ENCODE data around the gene HRCT1. TPM values are rescaled to one million over a fixed set of nuclear protein-coding genes. Genes with fewer than 3 reads are reported as not detected.

Gene HRCT1
- total RNA-seq, 1 donor from 2014 or later: not detected

GRCh38 chr9:35867538-35867937, 38.5 kb upstream of the HRCT1 start:
- no peak for DNase-seq
- H3K27ac Mint-ChIP-seq (ENCODE audit: unreplicated experiment): no peak overlapping the region
- no peak for TF ChIP-seq CTCF (IDR thresholded peaks at IDR 0.05; ENCODE audit: partially characterized antibody, unreplicated experiment)
- H3K27me3 Mint-ChIP-seq (ENCODE audit: unreplicated experiment): peaks cover 5% of the 10 kb centered on the region
- H3K36me3 Mint-ChIP-seq (ENCODE audit: unreplicated experiment): no peaks in the 10 kb centered on the region
- peaks cover 2% of the 10 kb centered on the region for H3K9me3 Mint-ChIP-seq (ENCODE audit: unreplicated experiment)
- no peaks in the 10 kb centered on the region for H3K4me1 Mint-ChIP-seq (ENCODE audit: low read depth, unreplicated experiment)
- no peak overlapping the region for H3K4me3 Mint-ChIP-seq (ENCODE audit: unreplicated experiment)

- no peak for DNase-seq
- Mint-ChIP-seq H3K27ac (ENCODE audit: unreplicated experiment) (no peak overlapping the region), H3K9me3 (ENCODE audit: unreplicated experiment) (peaks cover 2% of the 10 kb centered on the region), H3K27me3 (ENCODE audit: unreplicated experiment) (no peaks in the 10 kb centered on the region), H3K4me3 (ENCODE audit: unreplicated experiment) (no peak overlapping the region), H3K36me3 (ENCODE audit: unreplicated experiment) (no peaks in the 10 kb centered on the region), H3K4me1 (ENCODE audit: low read depth, unreplicated experiment) (no peaks in the 10 kb centered on the region)
- TF ChIP-seq CTCF (IDR thresholded peaks at IDR 0.05; ENCODE audit: partially characterized antibody, unreplicated experiment): no peak
Observed at GRCh38 chr9:35868933-35869332, 37.1 kb upstream of the HRCT1 start.

- Mint-ChIP-seq H3K36me3 (ENCODE audit: unreplicated experiment) (no peaks in the 10 kb centered on the region), H3K4me3 (ENCODE audit: unreplicated experiment) (no peak overlapping the region), H3K27ac (ENCODE audit: unreplicated experiment) (no peak overlapping the region), H3K27me3 (ENCODE audit: unreplicated experiment) (no peaks in the 10 kb centered on the region), H3K4me1 (ENCODE audit: low read depth, unreplicated experiment) (no peaks in the 10 kb centered on the region), H3K9me3 (ENCODE audit: unreplicated experiment) (peaks cover 2% of the 10 kb centered on the region)
- no peak for DNase-seq
- no peak for TF ChIP-seq CTCF (IDR thresholded peaks at IDR 0.05; ENCODE audit: partially characterized antibody, unreplicated experiment)
Observed at GRCh38 chr9:35869621-35870216, 36.3 kb upstream of the HRCT1 start.

GRCh38 chr9:35870351-35870923, 35.6 kb upstream of the HRCT1 start, which contains the start of gene OR13J1:
OR13J1 (minus strand) TSS chr9:35870401; CDS start chr9:35870401, 0 bp downstream.
- H3K27ac Mint-ChIP-seq (ENCODE audit: unreplicated experiment): no peak within 1 kb of the TSS
- peaks cover 2% of the 10 kb centered on the region for H3K9me3 Mint-ChIP-seq (ENCODE audit: unreplicated experiment)
- DNase-seq: no peak
- H3K27me3 Mint-ChIP-seq (ENCODE audit: unreplicated experiment): no peaks in the 10 kb centered on the region
- peaks cover under 1% of the 10 kb centered on the region for H3K36me3 Mint-ChIP-seq (ENCODE audit: unreplicated experiment)
- no peak for TF ChIP-seq CTCF (IDR thresholded peaks at IDR 0.05; ENCODE audit: partially characterized antibody, unreplicated experiment)
- H3K4me3 Mint-ChIP-seq (ENCODE audit: unreplicated experiment): no peak within 1 kb of the TSS
- H3K4me1 Mint-ChIP-seq (ENCODE audit: low read depth, unreplicated experiment): no peaks in the 10 kb centered on the region

- TF ChIP-seq CTCF (IDR thresholded peaks at IDR 0.05; ENCODE audit: partially characterized antibody, unreplicated experiment): no peak
- H3K9me3 Mint-ChIP-seq (ENCODE audit: unreplicated experiment): peaks cover 4% of the 10 kb centered on the region
- H3K4me1 Mint-ChIP-seq (ENCODE audit: low read depth, unreplicated experiment): no peaks in the 10 kb centered on the region
- H3K4me3 Mint-ChIP-seq (ENCODE audit: unreplicated experiment): no peak overlapping the region
- DNase-seq: no peak
- H3K36me3 Mint-ChIP-seq (ENCODE audit: unreplicated experiment): peaks cover 7% of the 10 kb centered on the region
- no peaks in the 10 kb centered on the region for H3K27me3 Mint-ChIP-seq (ENCODE audit: unreplicated experiment)
- no peak overlapping the region for H3K27ac Mint-ChIP-seq (ENCODE audit: unreplicated experiment)
Observed at GRCh38 chr9:35871545-35871944, 34.5 kb upstream of the HRCT1 start.

Measured in glutamatergic neuron (in vitro differentiated cells).